Activated T-helper 1 cell treated with Interleukin-2 at 50 U/mL for 16 hours (primary cell): ENCODE measurements around the gene LPCAT4.
"Not testable (repeated sequence)": the region's sequence is repeated elsewhere in the genome, so short reads cannot be mapped to it uniquely, and the experiment has no call there.

Experiments used
- DNase-seq: peaks from one replicate; pipeline ENCODE4 v3.0.0-alpha.2; 2020; ENCODE audit warnings: low read depth

LPCAT4 gene, protein sequence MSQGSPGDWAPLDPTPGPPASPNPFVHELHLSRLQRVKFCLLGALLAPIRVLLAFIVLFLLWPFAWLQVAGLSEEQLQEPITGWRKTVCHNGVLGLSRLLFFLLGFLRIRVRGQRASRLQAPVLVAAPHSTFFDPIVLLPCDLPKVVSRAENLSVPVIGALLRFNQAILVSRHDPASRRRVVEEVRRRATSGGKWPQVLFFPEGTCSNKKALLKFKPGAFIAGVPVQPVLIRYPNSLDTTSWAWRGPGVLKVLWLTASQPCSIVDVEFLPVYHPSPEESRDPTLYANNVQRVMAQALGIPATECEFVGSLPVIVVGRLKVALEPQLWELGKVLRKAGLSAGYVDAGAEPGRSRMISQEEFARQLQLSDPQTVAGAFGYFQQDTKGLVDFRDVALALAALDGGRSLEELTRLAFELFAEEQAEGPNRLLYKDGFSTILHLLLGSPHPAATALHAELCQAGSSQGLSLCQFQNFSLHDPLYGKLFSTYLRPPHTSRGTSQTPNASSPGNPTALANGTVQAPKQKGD

DNA sequence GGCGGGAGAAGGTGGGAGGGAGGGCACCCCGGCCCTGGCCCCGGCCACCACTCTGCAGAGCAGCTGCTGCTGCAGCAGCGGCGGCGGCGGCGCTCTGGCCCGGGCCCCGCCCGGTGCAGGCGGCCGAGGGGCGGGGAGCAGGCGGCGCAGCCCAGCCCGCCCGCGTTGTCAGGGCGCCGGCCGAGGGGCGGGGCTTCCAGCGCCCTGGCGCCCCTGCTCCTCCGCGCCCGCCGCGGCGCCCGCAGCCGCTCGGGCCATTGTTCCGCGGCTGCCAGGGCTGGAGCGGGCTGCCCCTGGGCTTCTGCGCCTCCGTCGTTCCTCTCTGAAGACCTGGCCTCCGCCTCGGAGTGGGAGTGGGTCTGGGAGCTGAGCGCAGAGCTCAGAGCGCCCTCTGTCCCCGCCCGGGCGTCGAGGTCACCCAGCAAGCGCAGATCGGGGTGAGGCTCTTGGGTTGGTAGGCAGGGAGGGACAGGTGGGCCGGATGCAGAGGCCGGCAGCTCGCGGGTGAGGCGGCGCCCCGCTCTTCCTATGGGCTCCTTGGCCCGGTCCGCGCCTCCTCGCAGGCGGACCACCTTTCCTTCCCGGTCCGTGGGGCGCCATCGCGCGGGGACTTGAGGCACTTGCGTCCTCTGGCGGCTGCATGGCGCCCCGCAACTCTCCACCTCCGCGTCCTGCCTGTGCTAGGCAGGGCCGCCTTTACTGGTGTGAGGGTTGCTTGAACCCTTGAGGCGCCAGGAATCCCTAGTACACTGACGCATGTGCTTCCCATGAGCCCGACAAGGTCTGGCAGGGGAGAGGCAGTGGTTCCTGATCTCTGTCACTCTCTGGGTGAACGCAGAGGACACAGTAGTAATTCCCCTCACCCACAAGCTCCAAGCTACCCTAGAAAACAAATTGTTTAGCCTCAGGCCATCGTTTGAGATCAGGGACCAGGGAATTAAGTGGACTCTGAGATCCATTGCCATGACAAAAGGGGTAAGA, at the start of gene LPCAT4:
Gene LPCAT4, minus strand, starts transcription at position 96 of the 981 bp plus-strand sequence. CDS start 96 bp downstream, outside the sequence.
- DNase-seq, result peak; percentile 87

DNA sequence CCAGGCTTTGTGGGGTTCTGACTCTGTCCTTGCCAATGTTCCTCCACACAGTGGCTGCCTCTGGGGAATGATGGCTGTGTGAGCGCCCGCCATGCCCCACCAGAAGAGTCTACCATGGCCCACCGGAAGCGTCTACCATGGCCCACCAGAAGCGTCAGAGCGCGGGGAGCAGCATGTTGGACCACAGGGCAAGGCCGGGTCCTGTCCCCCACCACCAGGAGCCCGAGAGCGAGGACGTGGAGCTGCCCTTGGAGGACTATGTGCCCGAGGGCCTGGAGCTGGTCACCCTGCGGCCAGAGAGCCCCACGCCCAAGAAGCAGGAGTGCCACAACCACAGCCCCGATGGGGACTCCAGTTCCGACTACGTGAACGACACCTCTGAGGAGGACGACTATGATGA, 42.5 kb upstream of the LPCAT4 start:
- DNase-seq, result not testable (repeated sequence)

DNA sequence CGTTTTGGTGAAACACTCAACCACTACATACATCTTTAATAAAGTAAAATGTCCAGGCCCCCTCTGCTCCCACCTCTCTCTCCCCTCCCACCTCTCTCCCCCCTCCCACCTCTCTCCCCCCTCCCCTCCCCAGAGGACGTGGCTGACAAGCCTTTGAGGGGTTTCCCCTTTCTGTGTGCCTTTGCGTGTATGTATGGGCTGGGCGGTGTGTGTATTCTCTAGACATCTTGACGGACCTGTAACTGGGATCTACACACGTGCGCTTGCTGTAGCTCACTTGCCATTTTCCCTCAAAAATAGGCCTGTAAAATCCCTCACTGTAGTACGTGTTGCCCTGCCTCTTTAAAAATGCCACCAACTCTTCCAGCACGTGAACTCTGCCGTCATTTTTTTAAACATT, 42.0 kb upstream of the LPCAT4 start:
- DNase-seq, result not testable (repeated sequence)

DNA sequence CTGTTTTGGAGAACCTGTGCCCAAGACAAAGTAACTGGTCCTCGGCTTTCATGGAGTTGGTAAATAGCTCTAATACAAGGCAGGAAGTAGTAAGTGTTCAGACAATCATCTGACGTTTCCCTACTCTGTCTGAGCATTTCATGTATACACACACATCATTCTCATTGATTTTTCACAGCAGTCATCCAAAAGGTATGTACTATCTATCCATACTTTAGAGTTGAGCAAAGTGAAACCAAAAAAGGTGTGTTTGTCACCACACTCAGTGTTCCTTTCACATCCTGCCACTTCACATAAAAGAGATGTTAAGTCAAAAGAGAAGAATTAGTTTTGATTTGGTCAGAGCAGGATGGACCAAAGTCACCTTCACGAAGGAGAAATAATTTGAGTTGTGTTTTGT, 36.9 kb upstream of the LPCAT4 start:
- DNase-seq, result not testable (repeated sequence)

DNA sequence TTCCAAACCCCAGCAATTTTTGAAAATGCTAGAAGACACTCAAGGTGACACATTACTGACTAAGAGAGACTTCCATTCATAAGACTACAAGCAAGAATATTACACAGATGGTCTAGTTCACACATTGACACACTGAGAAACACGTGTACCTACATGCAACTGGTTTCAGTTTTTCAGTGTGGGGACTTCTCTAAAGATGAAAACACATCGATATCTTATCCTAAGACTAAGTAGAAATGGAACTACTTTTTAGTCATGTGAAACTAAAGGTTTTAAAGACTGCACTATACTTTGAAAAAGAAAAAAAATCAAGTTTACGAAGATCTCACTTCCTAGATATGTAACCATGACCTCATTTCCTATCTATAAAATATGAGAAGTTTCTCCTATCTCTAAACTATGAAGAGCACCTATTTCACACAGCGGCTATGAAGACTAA, 36.2 kb upstream of the LPCAT4 start:
- not testable (repeated sequence) for DNase-seq

DNA sequence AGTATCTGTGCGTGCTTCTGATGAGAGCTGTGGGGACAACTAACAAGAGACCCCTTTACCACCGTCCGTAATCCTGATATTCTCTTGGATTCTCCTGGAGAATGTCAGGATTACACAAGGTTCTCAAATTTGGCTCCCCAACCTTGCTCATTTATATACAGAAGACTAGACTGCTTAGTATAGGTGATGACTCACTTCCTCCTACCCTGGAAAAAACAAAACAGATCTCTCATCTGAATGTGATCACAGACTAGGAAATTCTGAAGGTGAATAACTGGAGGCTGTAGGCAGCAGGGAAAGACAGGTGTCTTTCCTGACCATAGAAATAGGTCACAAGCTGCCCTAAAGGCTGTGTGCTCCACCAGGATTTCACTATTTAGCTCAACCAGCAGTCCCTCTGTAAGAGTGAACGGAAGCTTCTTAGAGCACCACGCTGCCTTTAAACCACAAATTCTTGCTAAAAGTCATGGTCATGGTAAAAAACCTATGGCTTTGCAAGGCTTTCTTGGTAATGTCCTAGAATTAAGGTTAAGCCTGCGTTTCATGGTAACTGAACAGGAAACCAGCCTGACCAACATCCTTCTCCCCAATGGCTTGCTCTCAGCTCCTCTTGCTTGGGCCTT, 30.8 kb upstream of the LPCAT4 start:
- DNase-seq, result not testable (repeated sequence)

DNA sequence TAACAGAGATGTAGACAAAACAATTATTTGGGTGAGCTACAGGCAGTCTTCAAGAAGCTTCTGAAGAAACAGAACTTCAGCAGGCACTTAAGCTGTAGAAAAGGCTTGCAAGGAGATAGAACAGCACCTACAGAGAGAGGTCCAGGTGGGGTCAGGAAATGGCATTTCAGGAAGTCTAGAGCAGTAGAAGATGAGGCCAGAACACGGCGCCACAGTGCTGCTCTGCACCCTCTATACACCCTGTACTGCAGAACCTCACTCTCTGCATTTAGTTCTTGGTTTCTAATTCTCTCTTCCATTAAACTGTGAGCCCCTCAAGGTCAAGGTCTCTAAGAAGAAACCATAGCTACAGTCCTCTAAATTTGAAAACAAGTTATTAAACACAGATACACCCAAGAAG, 26.0 kb upstream of the LPCAT4 start:
- not testable (repeated sequence) for DNase-seq

DNA sequence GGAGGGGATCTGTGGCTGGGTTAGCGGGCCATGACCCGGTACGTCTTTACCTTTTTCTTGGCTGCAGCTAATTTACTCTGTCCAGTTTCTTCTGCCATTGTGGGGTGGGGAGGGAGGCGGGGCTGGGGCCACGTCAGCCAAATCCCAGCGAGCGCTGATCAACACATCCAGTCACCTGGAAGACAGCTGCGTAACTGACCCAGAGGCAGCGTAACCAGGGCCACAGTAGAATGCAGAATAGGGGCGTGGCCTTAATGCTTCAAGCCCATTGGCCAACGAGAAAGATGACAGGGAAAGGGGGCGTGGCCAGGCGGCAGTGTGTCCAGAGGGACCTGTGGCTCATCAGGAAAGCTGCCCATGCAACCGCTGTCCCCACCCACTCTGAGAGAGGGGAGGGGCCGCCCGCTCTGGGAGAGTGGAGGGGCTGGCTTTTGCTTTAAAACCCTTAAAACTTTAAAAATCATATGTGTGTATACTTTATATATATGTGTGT, 22.6 kb upstream of the LPCAT4 start:
- DNase-seq, result not testable (repeated sequence)

DNA sequence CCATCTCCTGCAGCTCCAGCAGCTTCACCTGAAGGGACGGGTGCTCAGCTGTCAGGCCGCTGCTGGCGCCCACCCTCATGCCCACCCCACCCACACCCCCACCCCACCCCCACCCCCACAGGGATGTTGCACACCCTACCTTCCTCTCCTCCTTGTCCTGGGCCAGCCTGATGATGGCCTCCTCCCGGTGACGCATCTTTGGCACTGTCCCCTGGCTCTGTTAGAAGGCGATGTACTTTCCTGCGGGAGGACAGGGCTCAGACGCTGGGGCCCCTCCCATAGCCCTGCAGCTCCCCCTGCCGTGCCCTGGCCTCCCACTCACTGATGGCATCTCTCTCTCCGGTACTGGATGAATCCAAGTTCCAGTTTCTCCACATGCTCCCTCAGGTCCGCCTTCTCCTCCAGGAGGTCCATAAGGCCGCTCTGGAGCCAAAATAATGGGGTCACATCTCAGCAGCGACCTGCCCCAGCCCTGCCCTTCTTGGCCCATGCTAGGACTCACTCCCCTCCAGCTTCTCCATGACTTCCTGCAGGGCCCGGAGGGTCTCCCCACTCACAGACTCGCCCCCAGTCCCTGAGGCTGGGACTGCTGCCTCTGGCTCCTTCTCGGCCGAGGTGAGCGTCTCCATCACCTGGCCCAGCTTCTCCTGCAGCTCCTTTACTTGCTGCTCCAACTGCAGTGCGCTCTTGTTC, 15.0 kb upstream of the LPCAT4 start:
- DNase-seq, result not testable (repeated sequence)

DNA sequence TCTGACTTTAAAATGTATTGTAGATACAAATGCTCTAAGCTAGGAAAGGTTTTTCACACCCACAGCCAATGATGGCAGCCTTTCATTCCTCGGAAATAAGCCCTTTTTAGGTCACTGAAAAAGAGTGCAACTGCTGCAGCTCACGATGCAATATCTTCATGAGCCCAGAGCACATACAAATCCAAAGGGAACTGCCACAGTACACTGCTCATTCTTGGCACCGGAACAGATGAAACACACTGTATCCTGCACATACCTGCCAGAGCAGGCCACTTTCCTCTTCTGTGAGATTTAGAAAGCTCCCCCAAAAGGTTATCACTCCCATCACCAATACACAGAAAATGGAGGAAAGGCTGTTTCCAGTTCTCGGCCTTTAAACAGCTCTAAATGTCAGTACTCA, 13.5 kb upstream of the LPCAT4 start:
- not testable (repeated sequence) for DNase-seq

DNA sequence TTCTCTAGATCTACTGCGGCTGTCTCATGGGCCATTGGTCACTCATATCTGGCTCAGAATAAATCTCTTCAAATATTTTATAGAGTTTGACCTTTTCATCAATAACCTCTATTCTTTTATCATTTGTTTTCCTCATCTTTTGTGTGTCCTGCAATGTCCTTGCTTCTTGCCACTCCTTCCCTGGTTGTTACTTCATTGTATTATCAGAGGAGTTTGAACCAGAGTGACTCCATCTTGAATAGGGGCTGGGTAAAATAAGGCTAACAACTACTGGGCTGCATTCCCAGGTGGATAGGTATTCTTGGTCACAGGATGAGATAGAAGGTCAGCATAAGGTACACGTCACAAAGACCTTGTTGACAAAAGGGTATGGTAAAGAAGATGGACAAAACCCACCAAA, 9.9 kb upstream of the LPCAT4 start:
- no peak for DNase-seq

DNA sequence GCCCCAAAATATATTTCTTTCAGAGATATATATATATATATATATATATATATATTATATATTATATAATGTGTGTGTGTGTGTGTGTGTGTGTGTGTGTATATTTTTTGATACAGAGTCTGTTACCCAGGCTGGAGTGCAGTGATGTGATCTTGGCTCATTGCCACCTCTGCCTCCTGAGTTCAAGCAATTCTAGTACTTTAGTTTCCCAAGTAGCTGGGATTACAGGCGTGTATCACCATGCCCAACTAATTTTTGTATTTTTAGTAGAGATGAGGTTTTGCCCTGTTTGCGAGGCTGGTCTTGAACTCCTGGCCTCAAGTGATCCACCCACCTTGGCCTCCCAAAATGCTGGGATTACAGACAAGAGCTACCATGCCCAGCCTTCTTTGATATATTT, 8.5 kb upstream of the LPCAT4 start:
- not testable (repeated sequence) for DNase-seq

DNA sequence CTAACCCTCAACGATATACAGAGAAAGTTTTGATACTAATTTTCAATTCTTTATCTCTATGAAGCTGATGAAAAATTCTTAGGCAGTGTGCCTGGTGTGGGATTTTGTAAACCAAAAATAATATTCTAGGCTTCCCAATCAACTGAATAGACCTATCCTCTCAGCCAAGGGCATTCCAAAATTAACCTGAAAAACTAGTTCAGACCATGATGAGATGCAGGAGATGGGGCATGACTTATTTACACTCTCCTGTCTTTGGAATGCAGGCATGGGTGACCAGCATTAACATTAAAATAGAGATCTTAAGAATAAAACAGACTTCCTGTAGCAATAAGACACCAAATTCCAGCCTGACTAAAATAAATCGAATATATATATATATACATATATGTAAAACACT, 7.8 kb upstream of the LPCAT4 start:
- no peak for DNase-seq

DNA sequence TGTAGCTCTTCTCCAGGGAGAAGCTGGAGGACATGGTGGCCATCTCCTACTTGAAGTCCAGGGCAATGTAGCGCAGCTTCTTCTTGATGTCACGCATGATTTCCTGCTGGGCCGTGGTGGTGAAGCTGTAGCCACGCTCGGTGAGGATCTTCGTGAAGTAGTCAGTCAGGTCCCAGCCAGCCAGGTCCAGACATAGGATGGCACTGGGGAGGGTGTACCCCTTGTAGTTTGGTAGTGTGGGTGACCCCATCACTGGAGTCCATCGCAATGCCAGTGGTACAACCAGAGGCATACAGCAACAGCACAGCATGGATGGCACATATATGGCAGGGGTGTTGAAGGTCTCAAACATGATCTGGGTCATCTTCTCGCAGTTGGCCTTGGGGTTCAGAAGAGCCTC, 7.0 kb upstream of the LPCAT4 start:
- no peak for DNase-seq

DNA sequence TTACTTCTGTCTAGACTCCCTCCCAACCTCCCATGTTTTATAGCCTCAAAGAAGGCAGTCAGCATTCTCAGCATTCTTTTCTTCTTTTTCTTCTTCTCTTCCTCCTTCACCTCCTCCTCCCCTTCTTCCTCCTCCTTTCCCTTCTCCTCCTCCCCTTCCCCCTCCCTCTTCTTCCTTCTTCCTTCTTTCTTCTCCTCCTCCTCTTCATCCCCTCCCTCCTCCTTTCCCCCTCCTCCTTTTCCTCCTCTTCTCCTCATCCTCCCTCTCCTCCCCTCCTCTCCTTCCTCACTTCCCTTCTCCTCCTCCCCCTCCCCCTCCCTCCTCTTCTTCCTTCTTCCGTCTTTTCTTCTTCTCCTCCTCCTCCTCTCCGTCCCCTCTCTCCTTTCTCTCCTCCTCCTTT, 3.6 kb upstream of the LPCAT4 start:
- no peak for DNase-seq

DNA sequence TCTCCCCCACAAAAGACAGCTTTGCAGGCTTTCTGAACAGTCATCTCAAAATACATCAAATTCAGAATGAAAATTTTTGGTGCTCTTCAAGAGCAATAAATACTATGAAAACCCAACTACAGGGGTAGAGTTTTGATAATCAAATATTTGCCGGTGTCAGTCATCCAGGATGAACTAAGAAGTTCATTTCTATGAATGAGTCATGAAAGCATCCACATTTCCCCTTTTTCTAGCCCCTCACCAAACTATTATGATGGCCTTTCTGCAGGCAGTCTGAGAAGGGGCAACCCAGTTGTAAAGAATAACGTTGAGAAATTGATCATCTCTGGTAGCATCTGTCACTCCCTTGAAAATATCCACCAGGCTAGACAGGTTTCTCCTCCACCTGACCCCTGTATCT, 3.1 kb upstream of the LPCAT4 start:
- no peak for DNase-seq

DNA sequence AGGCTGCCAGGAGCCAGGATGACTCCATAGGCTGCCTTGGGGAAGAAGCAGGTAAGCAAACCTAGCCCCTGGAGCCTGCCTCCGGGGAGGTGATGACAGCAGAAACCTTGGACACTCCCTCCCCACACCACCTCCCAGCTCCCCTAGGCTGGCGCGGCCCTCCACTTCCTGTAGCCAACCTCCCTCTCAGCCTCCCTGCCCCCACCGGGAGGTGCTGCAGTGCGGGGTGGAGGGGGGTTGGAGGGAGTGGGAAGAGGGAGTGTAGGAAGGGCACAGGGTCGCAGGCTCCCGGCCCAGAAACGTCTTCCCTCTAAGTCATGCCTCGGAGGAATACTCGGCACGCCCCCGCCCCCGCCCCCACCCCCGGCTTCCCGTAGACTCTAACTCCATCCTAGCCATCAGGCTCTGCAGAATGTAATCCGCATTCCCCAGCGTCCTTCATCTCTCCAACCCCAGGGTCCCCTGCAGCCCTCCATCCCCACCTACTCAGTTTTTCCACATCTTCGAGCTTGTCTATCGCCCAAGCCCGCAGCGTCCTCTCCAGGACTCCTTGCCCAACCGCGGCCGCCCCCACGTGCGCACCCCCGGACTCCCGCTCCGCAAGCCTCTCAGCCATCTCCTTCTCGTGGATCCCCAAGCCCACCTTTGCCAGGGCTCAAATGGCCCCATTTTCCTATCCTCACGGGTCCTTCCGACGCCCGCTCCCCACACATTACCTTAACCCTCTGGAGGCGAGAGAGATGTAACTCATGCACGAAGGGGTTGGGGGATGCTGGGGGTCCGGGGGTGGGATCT, 528 bp downstream of the LPCAT4 start:
- peak; percentile 29 for DNase-seq

DNA sequence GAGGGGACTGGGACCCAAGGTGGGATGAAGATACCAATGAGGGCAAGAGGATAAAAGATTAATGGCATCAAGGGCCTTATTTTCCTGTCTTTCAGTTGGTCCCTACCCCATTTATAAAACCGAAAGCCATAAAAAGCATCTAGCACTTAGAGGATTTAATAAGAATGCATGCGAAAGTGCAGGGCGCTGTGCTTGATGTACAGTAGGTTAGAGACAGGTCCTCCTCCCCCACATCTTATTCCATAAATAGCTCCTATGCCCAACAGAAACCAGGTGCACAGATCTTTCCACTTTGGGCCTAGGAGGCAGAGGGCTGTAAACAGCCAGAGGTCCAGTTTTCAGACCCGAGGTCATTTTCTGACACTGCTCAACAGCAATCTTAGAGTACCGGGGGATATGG, 1.2 kb downstream of the LPCAT4 start:
- DNase-seq, result no peak

DNA sequence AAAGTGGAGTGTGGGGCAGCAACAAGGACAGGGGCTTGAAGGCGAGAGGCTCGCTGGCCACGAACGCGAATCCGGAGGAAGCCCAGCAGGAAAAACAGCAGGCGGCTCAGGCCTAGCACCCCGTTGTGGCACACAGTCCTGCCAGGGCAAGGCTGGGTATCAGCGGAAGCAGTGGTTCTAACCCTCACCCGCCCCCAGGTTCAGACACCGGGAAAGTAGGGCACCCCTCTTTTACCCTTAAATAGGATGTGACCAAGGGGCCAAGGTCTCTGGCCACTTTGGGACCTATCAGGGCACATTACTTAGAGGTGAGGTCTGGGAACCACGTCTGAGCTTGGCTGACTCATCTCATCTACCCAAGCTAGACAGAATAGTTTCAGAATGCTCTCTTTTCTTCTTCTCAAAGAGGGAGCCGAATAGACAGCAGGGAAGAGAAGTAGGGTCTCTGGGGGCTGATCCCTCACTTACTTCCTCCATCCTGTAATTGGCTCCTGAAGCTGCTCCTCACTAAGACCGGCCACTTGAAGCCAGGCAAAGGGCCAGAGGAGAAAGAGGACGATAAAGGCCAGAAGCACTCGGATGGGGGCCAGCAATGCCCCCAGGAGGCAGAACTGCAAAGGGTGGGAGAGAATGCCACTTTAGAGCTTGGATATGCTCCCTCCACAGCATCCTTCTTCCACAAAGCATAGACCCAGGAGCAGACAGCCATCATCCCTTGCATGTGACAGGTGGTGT, 1.7 kb downstream of the LPCAT4 start:
- no peak for DNase-seq

DNA sequence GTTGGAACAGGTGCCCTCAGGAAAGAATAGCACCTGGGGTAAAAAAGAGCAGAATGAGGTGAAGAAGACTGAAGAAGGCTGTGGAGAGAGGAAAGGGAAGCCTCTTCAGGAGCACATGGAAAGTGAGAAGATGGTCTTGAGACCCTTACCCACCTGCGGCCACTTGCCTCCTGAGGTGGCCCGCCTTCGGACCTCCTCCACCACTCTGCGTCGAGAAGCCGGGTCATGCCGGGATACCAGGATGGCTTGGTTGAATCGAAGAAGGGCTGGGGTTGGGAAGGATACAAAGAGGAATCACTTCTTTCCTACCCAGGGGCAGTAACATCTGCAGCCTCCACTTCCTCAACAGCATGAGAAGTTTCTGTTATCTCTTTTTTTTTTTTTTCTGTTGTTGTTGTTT, 3.0 kb downstream of the LPCAT4 start:
- DNase-seq, result no peak
